IPS DF 19.7 (cell line): ENCODE measurements around the gene PES1.
"Not testable (repeated sequence)": the region's sequence is repeated elsewhere in the genome, so short reads cannot be mapped to it uniquely, and the experiment has no call there.

Experiments
- DNase-seq: peaks from one replicate; pipeline ENCODE4 v3.0.0-alpha.2; 2013; ENCODE audit warnings: low read depth, low spot score

The PES1 gene

DNA sequence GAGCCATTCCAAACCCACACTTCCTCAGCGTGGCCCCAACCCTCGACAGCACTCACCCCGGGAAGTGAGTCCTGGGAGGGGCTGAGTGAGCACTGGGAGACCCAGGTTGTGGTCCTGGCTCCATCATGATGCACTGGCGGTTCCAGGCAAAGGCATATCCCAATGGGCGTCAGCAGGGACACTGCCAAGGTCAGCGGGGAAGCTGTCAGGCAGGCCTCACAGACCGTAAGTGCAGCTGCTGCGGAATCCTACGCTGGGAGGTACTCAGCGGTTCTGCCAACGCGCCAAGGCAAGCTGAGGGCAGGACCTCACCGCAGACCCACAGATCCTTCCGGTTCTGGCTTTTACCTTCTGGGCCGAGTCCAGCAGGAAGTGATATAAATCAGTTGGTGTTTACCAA lies 15.9 kb downstream of the PES1 start:
- DNase-seq: no peak

GRCh38 chr22:30574997-30575671 lies 16.6 kb downstream of the PES1 start:
- DNase-seq: no peak

DNA sequence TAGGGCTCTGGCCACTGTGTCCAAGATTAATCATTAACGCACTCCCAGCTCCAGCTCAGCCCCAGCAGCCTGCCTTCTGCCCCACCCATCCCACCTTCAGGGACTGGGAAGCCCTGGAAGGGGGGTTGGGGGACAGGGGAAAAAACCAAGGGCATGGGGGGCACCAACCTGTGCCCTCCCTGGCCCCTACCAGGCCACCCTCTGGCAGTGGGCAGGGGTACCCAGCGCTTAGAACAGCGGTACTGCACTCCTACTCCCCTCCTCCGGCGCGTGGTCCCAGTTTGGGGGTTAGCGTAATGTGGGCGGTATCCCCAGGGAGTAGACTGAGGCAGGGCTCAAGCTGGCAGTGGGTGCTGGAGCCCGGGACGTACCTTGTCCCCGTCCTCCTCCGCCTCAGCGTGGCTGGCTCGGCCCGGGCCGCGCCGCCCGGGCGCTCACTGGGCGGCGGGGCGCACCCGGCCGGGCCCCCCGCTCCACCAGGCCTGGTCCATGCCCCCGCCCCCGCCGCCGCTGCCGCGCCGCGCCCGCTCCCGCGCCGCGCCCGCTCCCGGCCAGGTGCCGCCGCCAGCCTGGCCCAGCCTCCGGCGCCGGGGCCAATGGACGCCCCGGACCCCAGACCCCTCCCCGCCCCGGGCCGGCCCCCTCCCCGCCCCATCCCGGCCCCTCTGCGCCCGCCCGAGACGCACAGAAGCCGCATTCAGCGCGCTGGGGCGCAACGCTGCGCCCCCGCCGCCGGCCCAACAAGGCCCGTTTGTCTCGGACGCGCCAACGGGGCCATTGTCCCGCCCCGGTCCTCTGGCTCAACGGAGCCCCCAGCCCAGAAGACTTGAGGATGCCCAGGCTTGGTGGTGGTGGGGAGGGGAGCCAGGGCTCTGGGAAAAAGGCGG lies 17.4 kb downstream of the PES1 start, which contains the start of gene GAL3ST1:
TSS of gene GAL3ST1 (minus strand) at position 571 of the 887 bp plus-strand sequence. CDS start 17,273 bp downstream, outside the sequence.
- DNase-seq: no peak

GRCh38 chr22:30573594-30574094 lies 18.1 kb downstream of the PES1 start:
- DNase-seq: no peak

DNA sequence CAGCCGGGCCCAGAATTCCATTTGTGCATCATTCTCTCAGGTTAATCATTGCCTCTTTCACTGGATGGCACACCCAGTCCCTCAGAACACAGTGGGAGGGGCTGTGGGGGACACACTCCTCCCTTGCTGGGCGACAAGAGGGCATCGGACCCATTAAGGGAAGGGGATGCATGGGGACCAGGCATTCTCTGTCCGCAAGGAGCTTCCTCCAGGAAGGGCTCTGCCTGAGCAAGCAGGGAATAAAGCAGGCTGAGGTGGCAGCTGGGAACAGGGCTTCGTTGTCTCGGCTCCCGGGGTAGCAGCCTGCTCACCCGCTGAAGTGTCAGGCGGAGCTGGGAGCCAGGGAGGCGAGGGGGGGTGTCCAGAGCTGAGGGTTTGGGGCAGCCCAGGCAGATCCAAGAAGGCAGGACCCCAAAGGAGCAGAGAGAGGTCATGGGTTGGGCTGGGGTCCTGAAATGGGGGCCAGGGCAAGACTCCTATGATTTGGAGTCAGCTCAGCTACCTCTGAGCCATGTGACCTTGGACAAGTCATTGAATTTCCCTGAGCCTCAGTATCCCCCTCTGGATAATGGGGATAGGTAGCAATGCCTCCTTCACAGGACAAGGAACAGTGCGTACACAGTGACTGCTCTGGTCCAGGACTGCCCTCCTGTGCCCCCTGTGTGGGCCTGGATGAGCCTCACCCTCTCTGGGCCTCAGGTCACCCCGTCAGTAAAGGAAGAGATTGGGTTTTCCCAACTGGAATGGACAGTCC lies 18.7 kb downstream of the PES1 start:
- DNase-seq: no peak

- no peak for DNase-seq
Observed at GRCh38 chr22:30572210-30572609, 19.5 kb downstream of the PES1 start.

DNA sequence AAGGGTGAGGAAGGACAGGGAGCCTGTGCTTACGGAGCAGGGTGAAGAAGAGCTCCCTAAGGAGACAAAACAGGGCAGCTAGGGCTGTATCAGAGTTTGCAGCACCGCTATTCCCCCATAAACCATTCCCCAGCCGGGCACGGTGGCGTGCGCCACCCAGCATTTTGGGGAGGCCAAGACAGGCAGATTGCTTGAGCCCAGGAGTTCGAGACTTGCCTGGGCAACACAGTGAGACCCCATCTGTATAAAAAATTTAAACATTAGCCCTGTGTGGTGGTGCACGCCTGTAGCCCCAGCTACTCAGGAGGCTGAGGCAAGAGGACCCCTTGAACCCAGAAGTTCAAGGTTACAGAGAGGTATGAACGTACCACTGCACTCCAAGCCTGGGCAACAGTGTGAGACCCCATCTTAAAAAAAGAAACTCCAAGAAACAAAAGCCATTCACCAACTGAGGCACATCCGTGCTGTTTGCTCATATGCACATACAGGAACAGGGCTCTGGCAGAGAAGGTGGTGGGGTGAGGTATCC lies 22.0 kb downstream of the PES1 start:
- DNase-seq: no peak

DNA sequence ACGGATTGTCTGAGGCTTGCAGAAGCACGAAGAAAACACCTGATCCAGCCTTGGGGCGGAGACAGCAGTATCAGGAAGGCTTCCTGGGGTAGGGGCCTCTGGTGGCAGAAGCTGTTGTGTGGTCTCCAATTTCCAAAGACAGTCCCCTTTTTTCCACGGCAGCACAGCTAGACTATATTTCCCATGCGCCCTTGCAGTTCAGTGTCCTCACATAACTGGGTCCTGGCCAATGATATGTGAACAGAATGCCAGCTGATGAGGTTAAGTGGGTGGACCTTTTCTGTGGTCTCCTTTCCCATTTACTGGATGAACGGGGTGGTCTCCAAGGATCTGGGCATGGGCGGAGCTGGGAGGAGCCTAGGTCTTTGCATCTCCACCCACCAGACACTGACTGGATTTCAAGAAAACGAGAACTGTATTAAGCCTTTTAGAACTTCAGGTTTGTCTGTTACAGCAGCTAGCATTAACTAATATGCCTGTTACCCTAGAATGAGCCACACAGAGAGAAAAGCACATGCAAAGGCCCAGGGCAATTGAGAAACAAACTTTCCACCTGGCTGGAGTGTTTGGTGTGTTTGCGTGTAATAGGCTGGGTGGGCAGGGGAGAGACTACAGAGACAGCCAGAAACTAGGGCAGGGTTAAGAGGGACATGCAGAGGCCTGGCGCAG lies 23.4 kb downstream of the PES1 start:
- DNase-seq: peak; percentile 61

DNA sequence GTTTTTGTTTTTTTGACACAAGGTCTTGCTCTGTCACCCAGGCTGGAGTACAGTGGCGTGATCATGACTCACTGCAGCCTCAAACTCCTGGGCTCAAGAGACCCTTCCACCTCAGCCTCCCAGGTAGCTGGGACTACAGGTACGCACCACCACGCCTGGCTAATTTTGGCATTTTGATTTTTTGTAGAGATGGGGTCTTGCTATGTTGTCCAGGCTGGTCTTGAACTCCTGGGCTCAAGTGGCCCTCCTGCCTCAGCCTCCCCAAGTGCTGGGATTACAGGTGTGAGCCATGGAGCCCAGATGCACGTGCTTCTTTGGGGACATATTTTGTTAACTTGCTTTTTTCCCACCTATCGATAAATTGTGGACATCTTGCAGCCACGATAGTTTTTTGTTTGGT lies 24.4 kb downstream of the PES1 start:
- not testable (repeated sequence) for DNase-seq

DNA sequence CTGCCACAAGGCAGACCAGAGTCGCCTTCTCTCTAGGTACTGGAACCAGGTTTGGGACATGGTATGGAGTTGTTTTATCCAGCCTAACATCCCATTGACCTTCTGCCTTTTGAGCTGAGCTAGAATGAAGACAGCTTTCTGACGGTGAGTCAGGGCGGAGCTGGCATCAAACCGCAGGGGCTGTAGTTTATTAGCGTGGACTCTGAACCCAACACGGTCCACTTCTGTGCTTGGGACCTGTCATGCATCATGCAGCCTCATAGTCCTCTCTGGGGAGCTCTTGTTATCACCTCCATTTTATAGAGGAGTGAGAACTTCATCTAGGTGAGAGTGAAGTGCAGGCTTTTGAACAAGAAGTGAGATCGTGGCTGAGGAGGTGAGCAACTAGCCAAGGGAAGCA lies 25.6 kb downstream of the PES1 start:
- DNase-seq: no peak

GRCh38 chr22:30565341-30565740 lies 26.4 kb downstream of the PES1 start:
- DNase-seq: no peak

DNA sequence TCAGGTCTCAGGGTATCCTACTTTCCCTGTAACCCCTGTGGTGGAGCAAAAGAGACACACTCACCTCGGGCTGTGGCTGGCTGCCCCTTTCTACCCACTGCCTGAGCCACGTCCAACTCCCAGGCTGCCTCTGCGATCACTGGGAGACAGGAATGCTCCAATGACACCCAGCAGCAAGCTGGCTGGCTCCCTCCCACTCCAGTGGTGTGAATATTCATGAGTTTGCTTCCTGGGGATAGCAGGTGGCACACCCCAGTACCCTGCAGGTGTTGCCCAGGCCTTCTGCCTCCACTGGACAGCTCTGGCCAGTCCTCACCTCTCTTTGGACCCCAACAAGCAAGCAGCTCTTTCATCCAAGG lies 27.0 kb downstream of the PES1 start:
- no peak for DNase-seq

DNA sequence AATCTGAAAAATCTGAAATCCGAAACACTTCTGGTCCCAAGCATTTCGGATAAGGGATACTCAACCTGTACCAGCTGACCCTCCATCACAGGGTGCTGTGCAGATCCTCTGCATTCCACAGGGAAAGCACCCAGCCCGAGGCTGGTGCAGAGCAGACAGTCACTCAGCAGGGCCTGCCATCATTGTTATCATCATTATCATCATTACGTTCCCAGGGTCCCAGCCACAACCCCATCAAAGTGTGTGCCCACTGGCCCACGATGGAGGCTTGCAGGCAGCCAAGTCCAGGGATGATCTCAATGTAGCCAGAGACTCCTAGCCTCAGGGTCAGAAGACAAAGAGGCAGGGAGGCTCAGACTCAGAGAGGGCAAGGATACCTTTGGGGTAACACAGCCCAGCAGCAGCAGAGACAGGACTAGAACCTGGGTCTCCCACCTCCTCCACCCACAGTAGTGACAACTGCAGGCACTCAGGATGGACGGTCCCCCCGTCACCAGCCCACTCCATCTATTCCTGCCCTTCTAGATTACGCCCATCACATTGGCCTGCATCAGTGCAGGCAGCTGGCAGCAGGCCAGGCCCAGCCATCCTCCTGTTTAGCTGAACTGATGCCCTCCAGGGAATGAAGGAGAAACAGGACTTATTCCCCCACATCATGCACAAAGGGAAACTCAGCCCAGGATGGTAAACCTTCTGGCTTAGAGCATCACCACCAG lies 27.5 kb downstream of the PES1 start:
- DNase-seq: no peak

DNA sequence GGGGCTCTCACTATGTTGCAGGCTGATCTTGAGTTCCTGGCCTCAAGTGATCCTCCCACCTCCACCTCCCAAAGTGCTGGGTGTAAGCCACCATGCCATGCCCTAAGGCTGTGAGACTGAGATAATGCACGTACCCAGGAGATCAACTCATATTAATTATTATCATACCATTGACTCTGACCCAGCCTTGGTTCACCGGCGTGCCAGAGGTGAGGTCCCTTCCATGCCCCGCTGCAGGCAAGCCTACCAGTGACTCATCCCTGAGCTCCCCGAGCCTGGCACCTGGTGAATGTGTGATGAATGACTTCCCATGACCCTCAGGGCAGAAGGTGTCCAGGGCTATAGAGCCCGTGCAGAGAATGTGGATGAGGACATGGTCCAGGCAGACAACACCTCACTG lies 29.3 kb downstream of the PES1 start:
- DNase-seq: no peak

DNA sequence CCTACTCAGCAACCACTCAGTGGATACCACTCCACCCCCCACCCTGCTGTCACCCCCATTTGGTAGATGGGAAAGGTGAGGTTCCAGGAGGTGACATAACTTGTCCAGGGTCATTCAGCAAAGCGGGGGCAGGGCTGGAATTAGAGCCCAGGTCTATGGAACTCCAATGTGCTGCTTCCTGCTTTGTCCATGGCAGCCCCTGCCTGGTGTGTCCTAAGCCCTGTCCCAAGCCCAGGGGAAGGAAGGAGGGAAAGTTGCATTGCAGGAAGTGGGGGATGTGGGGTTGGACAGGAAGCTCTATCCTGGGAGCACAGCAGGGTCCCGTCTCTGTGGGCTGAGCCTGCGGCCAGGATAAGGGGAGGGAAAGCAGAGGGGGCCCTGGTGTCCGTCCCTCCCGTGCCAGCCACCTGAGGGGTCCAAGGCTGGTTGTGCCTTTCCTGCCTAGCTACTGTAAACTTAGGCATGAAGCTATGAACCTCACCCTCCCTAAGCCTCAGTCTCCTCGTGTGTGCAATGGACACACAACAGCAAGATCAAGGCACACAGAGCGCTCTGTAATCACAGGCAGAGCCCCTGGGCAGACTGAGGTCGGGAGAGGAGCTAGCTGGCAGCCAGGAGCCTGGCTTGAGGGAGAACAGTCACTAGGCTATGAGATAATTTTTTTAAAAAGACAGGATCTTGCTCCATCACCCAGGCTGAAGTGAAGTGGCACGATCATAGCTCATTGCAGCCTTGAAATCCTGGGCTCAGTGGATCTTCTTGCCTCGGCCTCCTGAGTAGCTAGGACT lies 30.1 kb downstream of the PES1 start:
- peak; percentile 75 for DNase-seq

GRCh38 chr22:30560643-30561202 lies 31.0 kb downstream of the PES1 start:
- DNase-seq: not testable (repeated sequence)

DNA sequence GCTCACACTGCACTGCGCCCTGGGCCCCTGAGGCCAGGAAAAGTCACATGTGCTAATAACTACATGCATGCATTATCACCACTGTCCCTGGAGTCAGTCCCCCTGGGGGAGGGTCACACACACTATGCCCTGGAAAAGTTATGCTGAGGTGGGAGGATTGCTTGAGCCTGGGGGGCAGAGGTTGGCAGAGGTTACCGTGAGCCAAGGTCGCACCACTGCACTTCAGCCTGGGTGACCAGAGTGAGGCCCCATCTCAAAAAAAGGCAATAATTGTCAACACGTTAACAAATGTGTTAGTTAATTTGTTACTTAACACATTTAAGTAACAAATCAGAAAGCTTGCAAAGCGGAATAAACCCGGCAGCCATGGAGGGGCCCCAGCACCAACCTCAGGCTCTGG lies 31.8 kb downstream of the PES1 start:
- DNase-seq: no peak

DNA sequence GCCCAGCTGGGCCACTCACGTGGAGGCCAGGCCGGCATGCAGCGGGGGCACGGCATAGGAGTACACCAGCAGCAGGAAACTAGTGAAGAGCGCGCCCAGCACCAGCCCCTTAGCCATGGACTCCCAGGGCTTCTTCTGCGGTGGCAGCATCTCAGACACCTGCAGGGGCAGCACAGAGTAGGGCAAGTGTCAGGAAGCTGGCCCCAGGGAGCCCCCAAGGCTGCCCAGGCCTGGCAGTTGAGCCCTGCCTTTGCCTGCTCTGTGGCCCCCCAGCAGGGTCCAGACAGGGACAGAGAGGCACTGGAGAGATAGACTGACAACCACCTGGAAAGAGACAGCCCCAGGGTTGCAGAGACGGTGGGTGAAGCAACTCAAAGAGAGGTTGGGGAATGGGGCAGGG lies 34.5 kb downstream of the PES1 start:
- DNase-seq: no peak

- no peak for DNase-seq
Observed at GRCh38 chr22:30556388-30556787, 35.3 kb downstream of the PES1 start.
